ENCODE measurements around the gene ENTPD7.

Gene ENTPD7

GRCh38 chr10:99658622-99659030 is 683 bp upstream of the ENTPD7 start:
- Mint-ChIP-seq H3K9me3 (no peaks in the 10 kb centered on the region), H3K36me3 (no peaks in the 10 kb centered on the region), H3K27ac (no peak overlapping the region), H3K4me1 (peaks cover 22% of the 10 kb centered on the region), H3K27me3 (peaks cover 22% of the 10 kb centered on the region), H3K4me3 (peak overlapping the region; percentile 79)
- CTCF ChIA-PET: interaction anchor here (0.7 kb wide), 1 partner anchor 40 kb away, joined by 3 read pairs; no protein-coding TSS in a partner anchor
- DNase-seq: peak; percentile 48

GRCh38 chr10:99659868-99660366 is 608 bp downstream of the ENTPD7 start:
- Mint-ChIP-seq H3K36me3 (no peaks in the 10 kb centered on the region), H3K9me3 (no peaks in the 10 kb centered on the region), H3K27me3 (peaks cover 21% of the 10 kb centered on the region), H3K27ac (no peak overlapping the region), H3K4me3 (peak overlapping the region; percentile 79), H3K4me1 (peaks cover 22% of the 10 kb centered on the region)
- CTCF ChIA-PET: no interaction called here
- DNase-seq: peak; percentile 20

GRCh38 chr10:99660662-99661376 is 1.5 kb downstream of the ENTPD7 start:
- H3K4me3 Mint-ChIP-seq: no peak overlapping the region
- CTCF ChIA-PET: no interaction called here
- peaks cover 22% of the 10 kb centered on the region for H3K4me1 Mint-ChIP-seq
- peaks cover 2% of the 10 kb centered on the region for H3K36me3 Mint-ChIP-seq
- peaks cover 21% of the 10 kb centered on the region for H3K27me3 Mint-ChIP-seq
- DNase-seq: no peak
- no peak overlapping the region for H3K27ac Mint-ChIP-seq
- no peaks in the 10 kb centered on the region for H3K9me3 Mint-ChIP-seq

- H3K4me1 Mint-ChIP-seq: peaks cover 22% of the 10 kb centered on the region
- peaks cover 15% of the 10 kb centered on the region for H3K27me3 Mint-ChIP-seq
- no peak overlapping the region for H3K4me3 Mint-ChIP-seq
- CTCF ChIA-PET: no interaction called here
- H3K27ac Mint-ChIP-seq: no peak overlapping the region
- H3K36me3 Mint-ChIP-seq: peaks cover 2% of the 10 kb centered on the region
- no peak for DNase-seq
- H3K9me3 Mint-ChIP-seq: no peaks in the 10 kb centered on the region
These were observed 2.1 kb downstream of the ENTPD7 start for GRCh38 chr10:99661377-99661763.

GRCh38 chr10:99665304-99665703 is 6.0 kb downstream of the ENTPD7 start:
- peaks cover 2% of the 10 kb centered on the region for H3K36me3 Mint-ChIP-seq
- H3K9me3 Mint-ChIP-seq: no peaks in the 10 kb centered on the region
- H3K27ac Mint-ChIP-seq: no peak overlapping the region
- H3K4me3 Mint-ChIP-seq: no peak overlapping the region
- DNase-seq: no peak
- peaks cover under 1% of the 10 kb centered on the region for H3K4me1 Mint-ChIP-seq
- H3K27me3 Mint-ChIP-seq: no peaks in the 10 kb centered on the region
- CTCF ChIA-PET: no interaction called here

- Mint-ChIP-seq H3K27me3 (no peaks in the 10 kb centered on the region), H3K27ac (no peak overlapping the region), H3K4me1 (no peaks in the 10 kb centered on the region), H3K9me3 (no peaks in the 10 kb centered on the region), H3K4me3 (no peak overlapping the region), H3K36me3 (peaks cover 2% of the 10 kb centered on the region)
- CTCF ChIA-PET: no interaction called here
- no peak for DNase-seq
These were observed 7.9 kb downstream of the ENTPD7 start for GRCh38 chr10:99667108-99667751.

- peaks cover 1% of the 10 kb centered on the region for H3K36me3 Mint-ChIP-seq
- no peak for DNase-seq
- no peak overlapping the region for H3K27ac Mint-ChIP-seq
- CTCF ChIA-PET: no interaction called here
- no peak overlapping the region for H3K4me3 Mint-ChIP-seq
- no peaks in the 10 kb centered on the region for H3K9me3 Mint-ChIP-seq
- H3K27me3 Mint-ChIP-seq: no peaks in the 10 kb centered on the region
- H3K4me1 Mint-ChIP-seq: no peaks in the 10 kb centered on the region
These were observed 12.1 kb downstream of the ENTPD7 start for GRCh38 chr10:99671386-99671785.

GRCh38 chr10:99672884-99673283 is 13.6 kb downstream of the ENTPD7 start:
- H3K4me3 Mint-ChIP-seq: no peak overlapping the region
- H3K36me3 Mint-ChIP-seq: peaks cover 1% of the 10 kb centered on the region
- no peaks in the 10 kb centered on the region for H3K27me3 Mint-ChIP-seq
- DNase-seq: no peak
- H3K9me3 Mint-ChIP-seq: no peaks in the 10 kb centered on the region
- no peak overlapping the region for H3K27ac Mint-ChIP-seq
- CTCF ChIA-PET: no interaction called here
- H3K4me1 Mint-ChIP-seq: peaks cover 4% of the 10 kb centered on the region

GRCh38 chr10:99673492-99673891 is 14.2 kb downstream of the ENTPD7 start:
- Mint-ChIP-seq H3K27me3 (no peaks in the 10 kb centered on the region), H3K4me3 (no peak overlapping the region), H3K36me3 (peaks cover 1% of the 10 kb centered on the region), H3K9me3 (no peaks in the 10 kb centered on the region), H3K27ac (no peak overlapping the region), H3K4me1 (peaks cover 4% of the 10 kb centered on the region)
- CTCF ChIA-PET: no interaction called here
- no peak for DNase-seq

- H3K27ac Mint-ChIP-seq: no peak overlapping the region
- DNase-seq: no peak
- peaks cover 4% of the 10 kb centered on the region for H3K4me1 Mint-ChIP-seq
- no peaks in the 10 kb centered on the region for H3K27me3 Mint-ChIP-seq
- H3K4me3 Mint-ChIP-seq: no peak overlapping the region
- CTCF ChIA-PET: no interaction called here
- H3K36me3 Mint-ChIP-seq: peaks cover 1% of the 10 kb centered on the region
- no peaks in the 10 kb centered on the region for H3K9me3 Mint-ChIP-seq
These were observed 15.5 kb downstream of the ENTPD7 start for GRCh38 chr10:99674762-99675161.

- DNase-seq: no peak
- H3K36me3 Mint-ChIP-seq: peaks cover 1% of the 10 kb centered on the region
- H3K4me1 Mint-ChIP-seq: peaks cover 4% of the 10 kb centered on the region
- H3K27me3 Mint-ChIP-seq: no peaks in the 10 kb centered on the region
- H3K27ac Mint-ChIP-seq: no peak overlapping the region
- CTCF ChIA-PET: no interaction called here
- H3K4me3 Mint-ChIP-seq: no peak overlapping the region
- no peaks in the 10 kb centered on the region for H3K9me3 Mint-ChIP-seq
These were observed 17.1 kb downstream of the ENTPD7 start for GRCh38 chr10:99676426-99676825.

- CTCF ChIA-PET: no interaction called here
- no peak for DNase-seq
- Mint-ChIP-seq H3K4me3 (no peak overlapping the region), H3K36me3 (peaks cover 1% of the 10 kb centered on the region), H3K4me1 (peaks cover 4% of the 10 kb centered on the region), H3K9me3 (no peaks in the 10 kb centered on the region), H3K27ac (no peak overlapping the region), H3K27me3 (no peaks in the 10 kb centered on the region)
These were observed 17.6 kb downstream of the ENTPD7 start for GRCh38 chr10:99676895-99677294.

GRCh38 chr10:99678921-99679320 is 19.6 kb downstream of the ENTPD7 start:
- Mint-ChIP-seq H3K4me3 (no peak overlapping the region), H3K27ac (no peak overlapping the region), H3K4me1 (peaks cover 4% of the 10 kb centered on the region), H3K9me3 (no peaks in the 10 kb centered on the region), H3K27me3 (no peaks in the 10 kb centered on the region), H3K36me3 (no peaks in the 10 kb centered on the region)
- CTCF ChIA-PET: interaction anchor here (0.7 to 1.3 kb wide), 2 partner anchors 34 to 66 kb away, joined by 3 read pairs; no protein-coding TSS in a partner anchor
- no peak for DNase-seq

- no peak overlapping the region for H3K27ac Mint-ChIP-seq
These were observed 22.2 kb downstream of the ENTPD7 start for GRCh38 chr10:99681553-99681952.

GRCh38 chr10:99682032-99682431 is 22.7 kb downstream of the ENTPD7 start:
- H3K27ac Mint-ChIP-seq: no peak overlapping the region
- no peaks in the 10 kb centered on the region for H3K9me3 Mint-ChIP-seq
- H3K36me3 Mint-ChIP-seq: no peaks in the 10 kb centered on the region
- no peak overlapping the region for H3K4me3 Mint-ChIP-seq
- peaks cover 6% of the 10 kb centered on the region for H3K4me1 Mint-ChIP-seq
- DNase-seq: no peak
- CTCF ChIA-PET: interaction anchor here (0.7 to 1.5 kb wide), 3 partner anchors 48 to 425 kb away, joined by 3 to 8 read pairs (median 4); no protein-coding TSS in a partner anchor
- no peaks in the 10 kb centered on the region for H3K27me3 Mint-ChIP-seq

More at GRCh38 chr10:99681553-99681952, 22.2 kb downstream of the ENTPD7 start:
- no peaks in the 10 kb centered on the region for H3K9me3 Mint-ChIP-seq
- CTCF ChIA-PET: interaction anchor here (0.7 to 1.5 kb wide), 3 partner anchors 49 to 426 kb away, joined by 3 to 8 read pairs (median 4); no protein-coding TSS in a partner anchor
- H3K36me3 Mint-ChIP-seq: no peaks in the 10 kb centered on the region
- no peaks in the 10 kb centered on the region for H3K27me3 Mint-ChIP-seq
- H3K4me1 Mint-ChIP-seq: peaks cover 9% of the 10 kb centered on the region
- H3K4me3 Mint-ChIP-seq: no peak overlapping the region
- DNase-seq: no peak
